ENCODE results near the gene CCDC88C.

Gene CCDC88C

GRCh38 chr14:91291786-91292405 lies 125.7 kb downstream of the CCDC88C start:
- Histone ChIP-seq H3K36me3 (ENCODE audit: insufficient read depth, low read depth, low read length) (peaks cover 74% of the 10 kb centered on the region), H3K9ac (ENCODE audit: low read depth, low read length) (no peak overlapping the region), H3K27ac (ENCODE audit: low read length) (no peak overlapping the region), H3K27me3 (ENCODE audit: insufficient read depth, low read length) (no peaks in the 10 kb centered on the region), H3K4me3 (ENCODE audit: low read length) (no peak overlapping the region), H3K9me3 (ENCODE audit: insufficient read depth, low read depth, low read length) (no peaks in the 10 kb centered on the region), H3K4me1 (ENCODE audit: insufficient read depth, low read length) (no peaks in the 10 kb centered on the region)

GRCh38 chr14:91290986-91291385 lies 126.6 kb downstream of the CCDC88C start:
- Histone ChIP-seq H3K9me3 (ENCODE audit: insufficient read depth, low read depth, low read length) (no peaks in the 10 kb centered on the region), H3K27me3 (ENCODE audit: insufficient read depth, low read length) (no peaks in the 10 kb centered on the region), H3K36me3 (ENCODE audit: insufficient read depth, low read depth, low read length) (peaks cover 67% of the 10 kb centered on the region), H3K27ac (ENCODE audit: low read length) (no peak overlapping the region), H3K9ac (ENCODE audit: low read depth, low read length) (no peak overlapping the region), H3K4me3 (ENCODE audit: low read length) (no peak overlapping the region), H3K4me1 (ENCODE audit: insufficient read depth, low read length) (no peaks in the 10 kb centered on the region)

- Histone ChIP-seq H3K4me1 (ENCODE audit: insufficient read depth, low read length) (no peaks in the 10 kb centered on the region), H3K36me3 (ENCODE audit: insufficient read depth, low read depth, low read length) (peaks cover 76% of the 10 kb centered on the region), H3K9me3 (ENCODE audit: insufficient read depth, low read depth, low read length) (no peaks in the 10 kb centered on the region), H3K27me3 (ENCODE audit: insufficient read depth, low read length) (no peaks in the 10 kb centered on the region), H3K27ac (ENCODE audit: low read length) (no peak overlapping the region), H3K4me3 (ENCODE audit: low read length) (no peak overlapping the region), H3K9ac (ENCODE audit: low read depth, low read length) (no peak overlapping the region)
Observed at GRCh38 chr14:91289464-91289863, 128.2 kb downstream of the CCDC88C start.

- H3K36me3 ChIP-seq (ENCODE audit: insufficient read depth, low read depth, low read length) = peaks cover 76% of the 10 kb centered on the region
- no peak overlapping the region for H3K4me3 ChIP-seq (ENCODE audit: low read length)
- H3K27ac ChIP-seq (ENCODE audit: low read length) = no peak overlapping the region
- H3K27me3 ChIP-seq (ENCODE audit: insufficient read depth, low read length) = no peaks in the 10 kb centered on the region
- no peaks in the 10 kb centered on the region for H3K9me3 ChIP-seq (ENCODE audit: insufficient read depth, low read depth, low read length)
- no peaks in the 10 kb centered on the region for H3K4me1 ChIP-seq (ENCODE audit: insufficient read depth, low read length)
- no peak overlapping the region for H3K9ac ChIP-seq (ENCODE audit: low read depth, low read length)
Observed at GRCh38 chr14:91288876-91289275, 128.7 kb downstream of the CCDC88C start.

- no peak overlapping the region for H3K27ac ChIP-seq (ENCODE audit: low read length)
- H3K4me1 ChIP-seq (ENCODE audit: insufficient read depth, low read length) = no peaks in the 10 kb centered on the region
- H3K9me3 ChIP-seq (ENCODE audit: insufficient read depth, low read depth, low read length) = no peaks in the 10 kb centered on the region
- no peaks in the 10 kb centered on the region for H3K27me3 ChIP-seq (ENCODE audit: insufficient read depth, low read length)
- H3K9ac ChIP-seq (ENCODE audit: low read depth, low read length) = no peak overlapping the region
- H3K4me3 ChIP-seq (ENCODE audit: low read length) = no peak overlapping the region
- peaks cover 85% of the 10 kb centered on the region for H3K36me3 ChIP-seq (ENCODE audit: insufficient read depth, low read depth, low read length)
Observed at GRCh38 chr14:91286530-91286937, 131.1 kb downstream of the CCDC88C start.

GRCh38 chr14:91284791-91285548 lies 132.7 kb downstream of the CCDC88C start:
- H3K4me1 ChIP-seq (ENCODE audit: insufficient read depth, low read length) = no peaks in the 10 kb centered on the region
- no peak overlapping the region for H3K4me3 ChIP-seq (ENCODE audit: low read length)
- no peak overlapping the region for H3K27ac ChIP-seq (ENCODE audit: low read length)

GRCh38 chr14:91284146-91284790 lies 133.4 kb downstream of the CCDC88C start:
- Histone ChIP-seq H3K4me1 (ENCODE audit: insufficient read depth, low read length) (no peaks in the 10 kb centered on the region), H3K36me3 (ENCODE audit: insufficient read depth, low read depth, low read length) (peaks cover 87% of the 10 kb centered on the region), H3K9ac (ENCODE audit: low read depth, low read length) (no peak overlapping the region), H3K9me3 (ENCODE audit: insufficient read depth, low read depth, low read length) (no peaks in the 10 kb centered on the region), H3K27ac (ENCODE audit: low read length) (no peak overlapping the region), H3K27me3 (ENCODE audit: insufficient read depth, low read length) (no peaks in the 10 kb centered on the region), H3K4me3 (ENCODE audit: low read length) (no peak overlapping the region)

More at GRCh38 chr14:91284791-91285548, 132.7 kb downstream of the CCDC88C start:
- Histone ChIP-seq H3K9me3 (ENCODE audit: insufficient read depth, low read depth, low read length) (no peaks in the 10 kb centered on the region), H3K9ac (ENCODE audit: low read depth, low read length) (no peak overlapping the region), H3K36me3 (ENCODE audit: insufficient read depth, low read depth, low read length) (peaks cover 86% of the 10 kb centered on the region), H3K27me3 (ENCODE audit: insufficient read depth, low read length) (no peaks in the 10 kb centered on the region)

GRCh38 chr14:91283666-91284065 lies 134.0 kb downstream of the CCDC88C start:
- Histone ChIP-seq H3K36me3 (ENCODE audit: insufficient read depth, low read depth, low read length) (peaks cover 89% of the 10 kb centered on the region), H3K9me3 (ENCODE audit: insufficient read depth, low read depth, low read length) (no peaks in the 10 kb centered on the region), H3K9ac (ENCODE audit: low read depth, low read length) (no peak overlapping the region), H3K4me3 (ENCODE audit: low read length) (no peak overlapping the region), H3K27me3 (ENCODE audit: insufficient read depth, low read length) (no peaks in the 10 kb centered on the region), H3K27ac (ENCODE audit: low read length) (no peak overlapping the region), H3K4me1 (ENCODE audit: insufficient read depth, low read length) (no peaks in the 10 kb centered on the region)

- H3K36me3 ChIP-seq (ENCODE audit: insufficient read depth, low read depth, low read length) = peaks cover 91% of the 10 kb centered on the region
- H3K27ac ChIP-seq (ENCODE audit: low read length) = no peak overlapping the region
- no peaks in the 10 kb centered on the region for H3K27me3 ChIP-seq (ENCODE audit: insufficient read depth, low read length)
- no peaks in the 10 kb centered on the region for H3K4me1 ChIP-seq (ENCODE audit: insufficient read depth, low read length)
- H3K9ac ChIP-seq (ENCODE audit: low read depth, low read length) = no peak overlapping the region
- no peaks in the 10 kb centered on the region for H3K9me3 ChIP-seq (ENCODE audit: insufficient read depth, low read depth, low read length)
- H3K4me3 ChIP-seq (ENCODE audit: low read length) = no peak overlapping the region
Observed at GRCh38 chr14:91282954-91283645, 134.5 kb downstream of the CCDC88C start.

GRCh38 chr14:91281346-91281745 lies 136.3 kb downstream of the CCDC88C start:
- no peaks in the 10 kb centered on the region for H3K27me3 ChIP-seq (ENCODE audit: insufficient read depth, low read length)
- H3K9me3 ChIP-seq (ENCODE audit: insufficient read depth, low read depth, low read length) = no peaks in the 10 kb centered on the region
- no peak overlapping the region for H3K27ac ChIP-seq (ENCODE audit: low read length)
- peaks cover 95% of the 10 kb centered on the region for H3K36me3 ChIP-seq (ENCODE audit: insufficient read depth, low read depth, low read length)
- no peaks in the 10 kb centered on the region for H3K4me1 ChIP-seq (ENCODE audit: insufficient read depth, low read length)
- H3K4me3 ChIP-seq (ENCODE audit: low read length) = no peak overlapping the region
- no peak overlapping the region for H3K9ac ChIP-seq (ENCODE audit: low read depth, low read length)

- Histone ChIP-seq H3K27ac (ENCODE audit: low read length) (no peak overlapping the region), H3K9me3 (ENCODE audit: insufficient read depth, low read depth, low read length) (no peaks in the 10 kb centered on the region), H3K4me3 (ENCODE audit: low read length) (no peak overlapping the region), H3K27me3 (ENCODE audit: insufficient read depth, low read length) (no peaks in the 10 kb centered on the region), H3K4me1 (ENCODE audit: insufficient read depth, low read length) (no peaks in the 10 kb centered on the region), H3K9ac (ENCODE audit: low read depth, low read length) (no peak overlapping the region), H3K36me3 (ENCODE audit: insufficient read depth, low read depth, low read length) (peaks cover 88% of the 10 kb centered on the region)
Observed at GRCh38 chr14:91280129-91280528, 137.5 kb downstream of the CCDC88C start.

Measured in iPS-20b (cell line).